Lung (tissue), 12 donors: ENCODE measurements around the gene POLDIP2. TPM values are rescaled to one million over a fixed set of nuclear protein-coding genes. Genes with fewer than 3 reads are reported as not detected.
A peak's percentile ranks its signal among the peaks of the same experiment; 100 is the strongest.

ENCODE experiments used
- ATAC-seq: fragments of 200-7000 bp; cut with Tn5 transposase; one replicate; pipeline ENCODE4 v1.9.1; 2020; ENCODE audit warnings: moderate number of reproducible peaks; ENCODE audit not compliant: insufficient read depth, low FRiP score
- DNase-seq, 3 donors: peaks; one replicate each; pipeline ENCODE4 v3.0.0-alpha.2; 2013 to 2017
- H3K27ac ChIP-seq, 2 donors: one replicate each; pipeline ENCODE4 v1.5.1; 2013; ENCODE audit warnings: mild to moderate bottlenecking in 2 of 2, moderate library complexity in 2 of 2, control low read depth in 1 of 2, inconsistent platforms in 1 of 2, low read depth in 1 of 2, low read length in 1 of 2
- H3K27me3 ChIP-seq, 3 donors: one replicate each; pipeline ENCODE4 v1.5.1; 2013; ENCODE audit warnings: low read length in 2 of 3; ENCODE audit not compliant: control insufficient read depth in 3 of 3, insufficient read depth in 3 of 3
- H3K36me3 ChIP-seq, 4 donors: one replicate each; pipeline ENCODE4 v1.5.1; 2013; ENCODE audit warnings: low read length in 4 of 4, mild to moderate bottlenecking in 1 of 4, moderate library complexity in 1 of 4; ENCODE audit not compliant: control insufficient read depth in 4 of 4, insufficient read depth in 4 of 4
- H3K4me1 ChIP-seq, 5 donors: one replicate each; pipeline ENCODE4 v1.5.1; 2013; ENCODE audit warnings: low read length in 5 of 5, mild to moderate bottlenecking in 2 of 5, moderate library complexity in 1 of 5; ENCODE audit not compliant: control insufficient read depth in 5 of 5, insufficient read depth in 5 of 5
- H3K4me3 ChIP-seq: one replicate; pipeline ENCODE4 v1.5.1; 2013; ENCODE audit warnings: mild to moderate bottlenecking, control low read depth, moderate library complexity
- H3K9ac ChIP-seq, 2 donors: one replicate each; pipeline ENCODE4 v1.5.1; 2013; ENCODE audit warnings: low read length in 2 of 2, control low read depth in 1 of 2; ENCODE audit not compliant: insufficient read depth in 1 of 2
- H3K9me3 ChIP-seq, 4 donors: one replicate each; pipeline ENCODE4 v1.5.1; 2013; ENCODE audit warnings: low read length in 3 of 4, mild to moderate bottlenecking in 1 of 4, moderate library complexity in 1 of 4; ENCODE audit not compliant: control insufficient read depth in 4 of 4, insufficient read depth in 3 of 4
- WGBS, 2 donors: extraction: QIAGEN DNeasy Blood & Tissue Kit; methylation state at CpG; one replicate each; pipeline ENCODE4 v1.1.7; 2013; 5-methylcytosine and 5-hydroxymethylcytosine counted together
- polyA plus RNA-seq, 2 donors: library from polyadenylated mRNA; stranded (reverse); fragments of 200-250 nt; gene quantifications; one replicate each; pipeline ENCODE4 v1.2.1, GENCODE V29; 2013
- total RNA-seq, 2 donors: library from RNA; depleted of rRNA in 1 of 2; stranded (reverse); fragments of >200 nt in 1 of 2; gene quantifications; one replicate each; pipeline ENCODE4 v1.2.1, GENCODE V29; 2014 to 2021
- TF ChIP-seq, protein P1 (sequence below): IDR thresholded peaks from 2 replicates; pipeline ENCODE4 v1.5.1; 2012; ENCODE audit warnings: mild to moderate bottlenecking; ENCODE audit errors: control extremely low read depth, extremely low read depth
- donor health status: control.
- donor health status: control.
- donor health status: Bipolar disorder and iron deficiency.
- donor health status: healthy.
- donor health status: DM: yes; HTN: yes; CAD: no.

Gene POLDIP2
- total and polyA plus RNA-seq, 4 donors: 38.7 to 82.6 (median 62.3) TPM

DNA sequence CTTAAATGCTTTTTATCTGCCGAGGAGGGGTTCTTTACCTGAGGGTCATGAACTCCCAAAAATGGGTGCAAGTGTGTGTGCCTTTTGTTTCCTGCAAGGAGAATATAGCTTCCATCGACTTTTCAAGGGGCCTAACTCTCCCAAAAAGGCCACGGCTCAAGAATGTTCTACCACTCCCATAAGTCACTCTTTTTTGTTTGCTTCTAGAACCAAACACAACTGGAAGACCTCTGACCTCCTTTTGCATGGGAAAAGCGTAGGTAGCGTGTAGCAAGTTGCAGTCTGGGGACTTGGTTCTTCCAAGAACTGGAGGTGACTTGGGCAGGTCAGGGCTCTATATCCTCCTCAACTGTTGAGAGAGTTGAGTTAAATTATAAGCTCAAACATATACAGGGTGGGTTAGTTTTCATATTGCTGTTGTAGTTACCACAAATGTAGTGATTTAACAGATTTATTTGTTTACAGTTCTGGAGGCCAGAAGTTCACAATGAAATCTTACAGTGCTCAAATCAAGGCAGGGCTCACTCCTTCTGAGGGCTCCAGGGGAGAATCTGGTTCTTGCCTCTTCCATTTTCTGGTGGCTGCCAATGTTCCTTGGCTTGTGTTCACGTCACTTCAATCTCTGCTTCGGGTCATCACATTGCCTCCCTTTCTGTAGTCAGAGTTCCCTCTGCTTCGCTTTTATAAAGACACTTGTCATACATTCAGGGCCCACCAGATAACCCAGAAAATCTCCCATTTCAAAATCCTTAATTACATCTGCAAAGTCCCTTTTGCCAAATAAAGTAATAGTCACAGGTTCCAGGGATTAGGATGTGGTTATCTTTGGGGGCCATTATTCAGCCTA, 36.9 kb downstream of the POLDIP2 start:
- Histone ChIP-seq H3K4me1 (peaks cover 0 to 20% (median 9%) of the 10 kb centered on the region in 5 donors), H3K9ac (no peak overlapping the region), H3K27ac (no peak overlapping the region), H3K4me3 (peak overlapping the region; percentile 18), H3K27me3 (no peaks in the 10 kb centered on the region), H3K36me3 (no peaks in the 10 kb centered on the region), H3K9me3 (no peaks in the 10 kb centered on the region)
- 72 to 80% methylated on average over 8 of the region's 8 CpGs for WGBS, 2 donors
- TF ChIP-seq, protein P1, sequence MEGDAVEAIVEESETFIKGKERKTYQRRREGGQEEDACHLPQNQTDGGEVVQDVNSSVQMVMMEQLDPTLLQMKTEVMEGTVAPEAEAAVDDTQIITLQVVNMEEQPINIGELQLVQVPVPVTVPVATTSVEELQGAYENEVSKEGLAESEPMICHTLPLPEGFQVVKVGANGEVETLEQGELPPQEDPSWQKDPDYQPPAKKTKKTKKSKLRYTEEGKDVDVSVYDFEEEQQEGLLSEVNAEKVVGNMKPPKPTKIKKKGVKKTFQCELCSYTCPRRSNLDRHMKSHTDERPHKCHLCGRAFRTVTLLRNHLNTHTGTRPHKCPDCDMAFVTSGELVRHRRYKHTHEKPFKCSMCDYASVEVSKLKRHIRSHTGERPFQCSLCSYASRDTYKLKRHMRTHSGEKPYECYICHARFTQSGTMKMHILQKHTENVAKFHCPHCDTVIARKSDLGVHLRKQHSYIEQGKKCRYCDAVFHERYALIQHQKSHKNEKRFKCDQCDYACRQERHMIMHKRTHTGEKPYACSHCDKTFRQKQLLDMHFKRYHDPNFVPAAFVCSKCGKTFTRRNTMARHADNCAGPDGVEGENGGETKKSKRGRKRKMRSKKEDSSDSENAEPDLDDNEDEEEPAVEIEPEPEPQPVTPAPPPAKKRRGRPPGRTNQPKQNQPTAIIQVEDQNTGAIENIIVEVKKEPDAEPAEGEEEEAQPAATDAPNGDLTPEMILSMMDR: no peak
- ATAC-seq (no peak), DNase-seq (no peak)

DNA sequence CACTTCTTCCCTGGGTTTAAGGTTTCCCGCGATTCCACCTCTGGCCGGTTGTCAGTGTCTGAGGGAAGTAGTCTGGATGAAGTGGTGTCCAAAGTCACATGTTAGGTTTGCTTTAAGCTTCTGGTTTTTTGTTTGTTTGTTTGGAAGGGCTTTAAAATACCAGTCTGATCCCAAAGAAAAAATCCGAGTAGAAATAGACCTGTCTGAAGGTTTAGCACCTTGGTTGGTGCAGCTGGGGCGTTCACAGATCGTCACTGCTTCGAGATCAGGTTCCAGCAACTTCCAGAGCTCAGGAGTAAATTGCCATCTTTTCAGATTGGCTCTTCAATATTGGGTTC, 37.8 kb downstream of the POLDIP2 start:
- TF ChIP-seq, protein P1: no peak
- Histone ChIP-seq H3K27me3 (peaks cover 0 to 3% (median 0%) of the 10 kb centered on the region in 3 donors), H3K9me3 (no peaks in the 10 kb centered on the region), H3K4me1 (peaks cover 0 to 20% (median 9%) of the 10 kb centered on the region in 5 donors), H3K27ac (peak overlapping the region in 1 of 2 donors; percentile 27), H3K36me3 (no peaks in the 10 kb centered on the region), H3K9ac (peak overlapping the region; percentile 84 to 88), H3K4me3 (peak overlapping the region; percentile 41)
- ATAC-seq: no peak
- 2 to 4% methylated on average over 7 of the region's 7 CpGs for WGBS, 2 donors
- no peak for DNase-seq

DNA sequence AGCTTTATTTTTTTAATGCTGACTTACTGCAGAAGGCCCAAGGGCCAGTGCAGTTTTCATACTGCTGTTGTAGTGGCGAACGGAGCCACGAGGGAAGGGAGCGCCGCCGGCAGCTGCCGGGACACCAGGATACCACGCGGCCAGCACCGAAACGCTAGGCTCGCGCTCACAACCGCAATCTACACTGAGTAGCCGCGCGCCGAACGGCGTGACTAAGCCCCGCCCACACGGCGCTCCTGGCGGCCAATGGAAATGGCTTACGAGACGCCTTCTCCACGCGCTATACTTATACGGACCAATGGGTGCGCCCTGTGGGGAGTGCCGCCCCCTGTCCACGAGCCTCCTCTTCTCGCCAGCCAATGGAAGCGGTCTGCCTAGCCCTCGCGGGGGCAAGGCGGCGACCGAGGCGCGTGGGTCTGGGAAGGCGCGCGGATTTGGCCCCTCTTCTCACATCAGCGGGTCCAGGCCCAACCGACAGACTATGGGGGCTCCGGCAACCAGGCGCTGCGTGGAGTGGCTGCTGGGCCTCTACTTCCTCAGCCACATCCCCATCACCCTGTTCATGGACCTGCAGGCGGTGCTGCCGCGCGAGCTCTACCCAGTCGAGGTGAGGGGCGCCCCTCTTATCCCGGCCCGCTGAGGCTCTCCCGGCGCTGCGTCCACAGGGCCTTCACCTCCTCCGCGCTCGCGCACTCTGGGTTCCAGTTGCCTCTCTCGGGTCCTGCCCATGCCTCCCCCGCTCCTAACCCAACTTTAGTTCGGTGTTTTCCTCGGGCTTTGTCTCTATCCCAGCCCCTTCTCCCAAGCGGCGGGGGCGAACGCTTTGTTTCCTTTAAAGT, 38.3 kb downstream of the POLDIP2 start, which contains the start of gene TMEM97:
TMEM97 (plus strand) TSS at position 442 of the 839 bp plus-strand sequence; CDS start at position 482, 40 bp downstream.
- Histone ChIP-seq H3K9me3 (no peaks in the 10 kb centered on the region), H3K4me3 (peak within 1 kb of the TSS; percentile 41), H3K27me3 (peaks cover 0 to 3% (median 2%) of the 10 kb centered on the region in 3 donors), H3K9ac (peak within 1 kb of the TSS; percentile 84 to 88), H3K27ac (peak within 1 kb of the TSS in 1 of 2 donors; percentile 36), H3K4me1 (peaks cover 0 to 20% (median 9%) of the 10 kb centered on the region in 5 donors), H3K36me3 (no peaks in the 10 kb centered on the region)
- peak; percentile 97 to 98 (median 97) for DNase-seq
- ATAC-seq: peak; percentile 99
- 0 to 1% methylated on average over 70 to 72 of the region's 72 CpGs for WGBS, 2 donors
- TF ChIP-seq, protein P1: no peak
